HL-60 (cell line): ENCODE data around the gene FANCC.

Source experiments
- POLR2AphosphoS5 ChIP-seq: IDR thresholded peaks from 2 replicates; pipeline ENCODE4 v1.6.1; 2012; ENCODE audit warnings: low read depth
- TF ChIP-seq, protein P1 (sequence below): IDR thresholded peaks from one replicate; pipeline ENCODE4 v1.5.1; 2011; ENCODE audit warnings: low read length, control low read depth, inconsistent platforms; ENCODE audit not compliant: insufficient read depth
- TF ChIP-seq, protein P2 (sequence below): IDR thresholded peaks from 2 replicates; pipeline ENCODE4 v1.6.1; 2012; ENCODE audit warnings: low read depth; ENCODE audit not compliant: insufficient replicate concordance

DNA sequence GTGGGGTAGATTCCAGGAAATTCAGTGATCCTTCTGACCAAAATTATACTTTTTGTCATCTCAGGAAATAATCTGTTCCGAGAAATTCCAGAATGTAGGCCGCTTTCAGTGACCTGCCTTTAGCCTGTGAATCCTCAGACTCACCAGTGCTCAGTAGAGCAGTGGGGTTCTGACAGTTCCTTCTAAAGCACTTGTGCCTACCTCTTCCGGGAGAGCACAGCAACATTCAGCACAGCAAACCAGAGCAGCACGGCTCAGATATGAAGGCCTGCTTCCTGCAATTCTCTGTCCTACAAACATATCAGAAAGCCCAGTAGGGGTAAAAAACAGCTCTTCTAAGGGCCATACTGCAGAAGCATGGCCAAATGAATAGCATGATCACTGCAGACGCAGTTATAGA, 15.0 kb downstream of the FANCC start:
- TF ChIP-seq, protein P1, sequence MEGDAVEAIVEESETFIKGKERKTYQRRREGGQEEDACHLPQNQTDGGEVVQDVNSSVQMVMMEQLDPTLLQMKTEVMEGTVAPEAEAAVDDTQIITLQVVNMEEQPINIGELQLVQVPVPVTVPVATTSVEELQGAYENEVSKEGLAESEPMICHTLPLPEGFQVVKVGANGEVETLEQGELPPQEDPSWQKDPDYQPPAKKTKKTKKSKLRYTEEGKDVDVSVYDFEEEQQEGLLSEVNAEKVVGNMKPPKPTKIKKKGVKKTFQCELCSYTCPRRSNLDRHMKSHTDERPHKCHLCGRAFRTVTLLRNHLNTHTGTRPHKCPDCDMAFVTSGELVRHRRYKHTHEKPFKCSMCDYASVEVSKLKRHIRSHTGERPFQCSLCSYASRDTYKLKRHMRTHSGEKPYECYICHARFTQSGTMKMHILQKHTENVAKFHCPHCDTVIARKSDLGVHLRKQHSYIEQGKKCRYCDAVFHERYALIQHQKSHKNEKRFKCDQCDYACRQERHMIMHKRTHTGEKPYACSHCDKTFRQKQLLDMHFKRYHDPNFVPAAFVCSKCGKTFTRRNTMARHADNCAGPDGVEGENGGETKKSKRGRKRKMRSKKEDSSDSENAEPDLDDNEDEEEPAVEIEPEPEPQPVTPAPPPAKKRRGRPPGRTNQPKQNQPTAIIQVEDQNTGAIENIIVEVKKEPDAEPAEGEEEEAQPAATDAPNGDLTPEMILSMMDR, result no peak
- no peak for TF ChIP-seq POLR2AphosphoS5
- TF ChIP-seq, protein P2, sequence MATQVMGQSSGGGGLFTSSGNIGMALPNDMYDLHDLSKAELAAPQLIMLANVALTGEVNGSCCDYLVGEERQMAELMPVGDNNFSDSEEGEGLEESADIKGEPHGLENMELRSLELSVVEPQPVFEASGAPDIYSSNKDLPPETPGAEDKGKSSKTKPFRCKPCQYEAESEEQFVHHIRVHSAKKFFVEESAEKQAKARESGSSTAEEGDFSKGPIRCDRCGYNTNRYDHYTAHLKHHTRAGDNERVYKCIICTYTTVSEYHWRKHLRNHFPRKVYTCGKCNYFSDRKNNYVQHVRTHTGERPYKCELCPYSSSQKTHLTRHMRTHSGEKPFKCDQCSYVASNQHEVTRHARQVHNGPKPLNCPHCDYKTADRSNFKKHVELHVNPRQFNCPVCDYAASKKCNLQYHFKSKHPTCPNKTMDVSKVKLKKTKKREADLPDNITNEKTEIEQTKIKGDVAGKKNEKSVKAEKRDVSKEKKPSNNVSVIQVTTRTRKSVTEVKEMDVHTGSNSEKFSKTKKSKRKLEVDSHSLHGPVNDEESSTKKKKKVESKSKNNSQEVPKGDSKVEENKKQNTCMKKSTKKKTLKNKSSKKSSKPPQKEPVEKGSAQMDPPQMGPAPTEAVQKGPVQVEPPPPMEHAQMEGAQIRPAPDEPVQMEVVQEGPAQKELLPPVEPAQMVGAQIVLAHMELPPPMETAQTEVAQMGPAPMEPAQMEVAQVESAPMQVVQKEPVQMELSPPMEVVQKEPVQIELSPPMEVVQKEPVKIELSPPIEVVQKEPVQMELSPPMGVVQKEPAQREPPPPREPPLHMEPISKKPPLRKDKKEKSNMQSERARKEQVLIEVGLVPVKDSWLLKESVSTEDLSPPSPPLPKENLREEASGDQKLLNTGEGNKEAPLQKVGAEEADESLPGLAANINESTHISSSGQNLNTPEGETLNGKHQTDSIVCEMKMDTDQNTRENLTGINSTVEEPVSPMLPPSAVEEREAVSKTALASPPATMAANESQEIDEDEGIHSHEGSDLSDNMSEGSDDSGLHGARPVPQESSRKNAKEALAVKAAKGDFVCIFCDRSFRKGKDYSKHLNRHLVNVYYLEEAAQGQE, result no peak
